Stimulated activated CD4-positive, alpha-beta T cell treated with anti-CD3 and anti-CD28 coated beads, TNF-alpha, amount 100 ng/mL, for 4 hours (primary cell): ENCODE measurements around the gene MPPED1.

Experiments
- DNase-seq, 3 experiments: peaks; one replicate each; pipeline ENCODE4 v3.0.0-alpha.2; 2020; ENCODE audit warnings: low read depth in 3 of 3

Gene MPPED1

GRCh38 chr22:43411040-43411868, 560 bp upstream of the MPPED1 start:
- no peak for DNase-seq

- no peak for DNase-seq
Observed at GRCh38 chr22:43412808-43413795, 1.3 kb downstream of the MPPED1 start.

- DNase-seq = no peak
Observed at GRCh38 chr22:43413826-43414225, 2.0 kb downstream of the MPPED1 start.

GRCh38 chr22:43415681-43416080, 3.9 kb downstream of the MPPED1 start:
- DNase-seq = no peak

GRCh38 chr22:43417555-43417954, 5.7 kb downstream of the MPPED1 start:
- DNase-seq = no peak

- no peak for DNase-seq
Observed at GRCh38 chr22:43418079-43418825, 6.4 kb downstream of the MPPED1 start.

- DNase-seq = no peak
Observed at GRCh38 chr22:43419371-43420080, 7.7 kb downstream of the MPPED1 start.

- DNase-seq = no peak
Observed at GRCh38 chr22:43421046-43421665, 9.3 kb downstream of the MPPED1 start.

- DNase-seq = no peak
Observed at GRCh38 chr22:43421914-43422615, 10.3 kb downstream of the MPPED1 start.

- DNase-seq = no peak
Observed at GRCh38 chr22:43423046-43423445, 11.2 kb downstream of the MPPED1 start.

DNA sequence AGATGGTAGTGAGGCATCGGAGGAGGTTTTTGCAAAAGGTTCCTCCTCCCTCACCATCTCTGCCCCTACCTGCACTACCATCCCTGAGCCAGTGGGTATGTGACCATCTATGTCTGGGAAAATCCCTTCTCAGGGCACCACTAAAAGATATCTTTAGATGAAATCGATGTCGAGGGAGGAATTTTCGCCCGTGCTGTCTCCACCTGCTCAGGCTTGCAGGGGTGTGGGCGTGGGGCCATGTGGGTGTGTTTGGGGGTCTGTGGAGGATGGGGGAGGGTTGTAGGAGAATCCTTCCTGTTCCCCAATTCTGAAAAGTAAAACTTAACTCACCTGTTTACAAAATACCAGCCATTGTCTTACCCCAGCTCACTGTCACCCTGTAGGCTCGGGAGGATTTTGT, 12.4 kb downstream of the MPPED1 start:
- DNase-seq = no peak

DNA sequence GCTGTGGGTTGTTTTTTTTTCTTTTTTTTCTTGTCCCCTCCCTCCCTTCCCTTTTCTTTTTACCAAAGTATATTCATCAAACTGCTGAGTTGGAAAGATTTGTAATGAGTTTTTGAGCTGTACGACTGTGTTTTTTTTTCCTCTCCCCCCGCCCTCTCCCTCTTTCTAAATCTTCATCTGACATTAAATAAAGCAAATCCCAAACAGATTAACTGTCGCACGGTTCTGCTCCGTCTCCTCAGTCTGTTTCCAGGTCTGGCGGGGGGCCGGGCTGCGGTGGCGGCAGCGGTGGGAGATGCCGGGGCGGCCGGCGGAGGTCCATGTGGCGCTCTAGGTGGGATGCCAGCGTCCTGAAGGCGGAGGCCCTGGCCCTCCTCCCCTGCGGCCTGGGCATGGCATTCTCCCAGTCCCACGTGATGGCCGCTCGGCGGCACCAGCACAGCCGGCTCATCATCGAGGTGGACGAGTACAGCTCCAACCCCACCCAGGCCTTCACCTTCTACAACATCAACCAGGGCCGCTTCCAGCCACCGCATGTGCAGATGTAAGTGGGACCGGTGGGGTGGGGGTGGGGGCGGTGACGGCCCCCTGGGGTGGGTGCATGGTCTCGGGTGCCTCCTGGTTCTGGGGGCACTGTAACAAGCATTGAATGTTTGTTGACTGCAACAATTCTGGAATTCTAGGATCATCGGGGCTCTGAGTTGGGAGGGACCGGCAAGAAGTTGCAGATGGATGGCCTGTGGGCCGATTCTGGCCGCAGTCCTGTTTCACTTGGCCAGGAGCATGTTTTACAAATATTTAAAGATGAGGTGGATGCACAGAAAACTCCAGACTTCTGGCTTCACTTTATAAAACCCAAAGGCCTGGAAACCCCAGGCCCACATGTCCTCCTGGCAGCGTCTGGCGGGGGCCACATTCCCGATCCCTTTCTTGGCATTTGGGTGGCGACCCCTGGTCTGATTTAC, 13.1 kb downstream of the MPPED1 start:
- no peak for DNase-seq

DNA sequence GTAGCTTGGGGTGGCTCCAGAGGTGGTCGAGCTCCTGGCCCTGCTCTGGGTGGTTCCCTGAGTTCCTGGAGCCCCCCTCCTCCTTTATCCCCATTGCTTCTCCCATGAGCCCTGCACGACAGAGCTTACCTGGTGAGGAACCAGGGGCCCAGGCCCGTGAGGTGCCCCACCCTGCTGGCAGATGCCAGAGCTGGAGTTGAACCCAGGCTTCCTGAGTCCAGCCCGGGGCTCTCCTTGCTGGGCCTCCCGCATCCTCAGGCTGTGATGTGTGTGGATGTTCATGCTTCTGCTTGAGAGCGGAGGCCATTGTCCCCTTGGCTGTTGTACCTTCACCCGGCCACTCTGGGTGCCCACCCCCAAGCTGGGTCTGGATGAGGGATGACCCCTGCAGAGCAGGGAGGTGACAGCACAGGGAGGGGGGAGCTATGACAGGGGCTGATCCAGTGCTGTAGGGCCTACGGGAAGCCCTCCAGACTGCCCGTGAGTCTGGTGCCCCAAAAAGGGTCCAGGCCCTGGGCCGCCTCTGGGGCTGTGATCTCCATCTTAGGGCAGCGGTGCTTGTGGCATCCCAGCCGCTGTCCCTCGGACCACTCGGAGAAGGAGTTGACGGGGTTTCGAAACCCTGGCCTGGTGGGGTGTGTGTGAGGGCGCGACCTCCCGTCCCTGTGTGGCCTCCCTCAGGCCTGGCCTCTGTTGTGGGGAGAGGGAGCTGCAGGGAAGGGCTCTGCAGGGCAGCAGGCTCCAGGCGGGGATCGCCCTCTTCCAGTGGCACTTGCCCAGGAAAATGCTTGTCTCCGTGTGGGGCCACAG, 14.4 kb downstream of the MPPED1 start:
- DNase-seq = no peak

GRCh38 chr22:43426816-43427215, 15.0 kb downstream of the MPPED1 start:
- DNase-seq = no peak

DNA sequence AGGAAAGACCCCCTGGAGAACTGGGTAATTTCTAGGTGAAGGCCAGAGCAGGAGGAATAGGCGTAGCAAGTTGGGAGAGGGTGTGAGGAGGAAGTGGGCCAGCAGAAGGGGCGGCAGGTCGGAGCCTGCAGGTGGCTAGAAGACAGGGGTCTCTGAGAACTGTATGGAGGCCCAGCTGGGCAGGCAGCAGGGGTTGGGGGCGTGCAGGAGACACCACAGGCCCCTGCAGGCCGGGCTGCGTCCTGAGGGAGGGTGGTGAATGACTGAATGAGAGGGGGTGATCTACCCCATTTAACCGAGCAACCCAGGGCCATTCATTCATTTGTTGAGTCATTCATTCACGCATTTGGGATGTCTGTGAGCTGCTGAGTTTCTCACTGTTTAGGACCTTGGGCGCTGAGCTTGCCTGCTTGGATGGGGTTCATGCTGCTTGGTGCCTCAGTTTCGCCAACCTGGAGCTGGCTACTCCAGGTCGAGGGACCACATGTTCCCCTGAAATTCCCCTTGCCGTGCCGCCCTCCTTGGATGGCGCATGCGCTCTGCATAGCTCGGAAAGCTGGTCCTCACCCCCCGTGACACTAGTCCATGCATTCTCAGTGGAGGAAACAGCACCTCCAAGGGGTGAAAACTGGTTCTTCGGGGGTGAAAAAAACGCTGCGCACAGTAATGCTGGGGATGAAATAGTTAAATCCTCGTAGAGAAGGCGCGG, 15.6 kb downstream of the MPPED1 start:
- DNase-seq = no peak

DNA sequence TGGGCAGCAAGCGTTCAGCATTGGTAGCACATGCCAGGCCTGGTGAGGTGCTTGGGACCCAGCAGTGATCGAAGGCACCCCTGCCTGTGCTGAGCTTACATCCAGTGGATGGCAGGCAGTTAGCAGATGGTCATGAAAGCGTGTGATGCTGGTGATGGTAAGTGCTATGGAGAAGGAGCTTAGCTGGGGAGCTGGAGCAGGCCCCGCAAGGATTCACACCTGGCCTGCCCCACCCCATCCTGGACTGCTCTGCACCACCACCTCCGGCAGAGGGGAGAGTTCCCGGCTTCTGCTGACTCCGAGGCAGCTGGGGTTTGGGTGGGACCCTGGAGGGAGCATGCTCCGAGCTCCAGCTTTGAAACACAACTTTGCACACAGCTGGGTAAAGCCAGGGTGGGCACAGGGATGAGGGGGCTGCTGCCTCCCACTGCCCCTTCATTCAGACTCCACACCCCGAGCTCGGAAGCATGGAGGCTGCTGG, 16.2 kb downstream of the MPPED1 start:
- DNase-seq = no peak

DNA sequence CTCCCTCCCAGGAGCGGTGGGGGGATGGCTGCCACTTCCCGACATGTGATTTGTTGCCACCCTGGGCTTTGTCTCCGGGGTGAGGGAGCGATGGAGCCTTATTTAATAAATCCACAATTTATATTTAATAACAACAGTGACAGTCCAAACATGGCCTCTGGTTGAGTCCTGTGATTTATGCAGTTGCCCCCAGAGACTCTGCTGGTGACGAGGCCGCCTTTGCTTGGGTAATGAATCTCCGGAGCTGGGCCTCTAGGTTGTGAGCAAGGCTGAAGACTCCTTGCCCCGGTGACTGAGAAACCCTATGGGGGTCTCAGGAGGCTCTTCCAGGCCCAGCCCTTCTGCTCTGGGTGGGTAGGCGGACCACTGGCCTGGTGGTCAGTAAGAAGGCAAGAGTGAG, 16.7 kb downstream of the MPPED1 start:
- no peak for DNase-seq
